ENCODE data around the gene RNF183.
A peak's percentile ranks its signal among the peaks of the same experiment; 100 is the strongest.

Gene RNF183

GRCh38 chr9:113349066-113349444 is 45.9 kb upstream of the RNF183 start:
- DNase-seq (ENCODE audit: low read depth) = no peak
- H3K4me3 ChIP-seq (ENCODE audit: low read depth, low read length) = no peak overlapping the region
- TF ChIP-seq, protein P1, sequence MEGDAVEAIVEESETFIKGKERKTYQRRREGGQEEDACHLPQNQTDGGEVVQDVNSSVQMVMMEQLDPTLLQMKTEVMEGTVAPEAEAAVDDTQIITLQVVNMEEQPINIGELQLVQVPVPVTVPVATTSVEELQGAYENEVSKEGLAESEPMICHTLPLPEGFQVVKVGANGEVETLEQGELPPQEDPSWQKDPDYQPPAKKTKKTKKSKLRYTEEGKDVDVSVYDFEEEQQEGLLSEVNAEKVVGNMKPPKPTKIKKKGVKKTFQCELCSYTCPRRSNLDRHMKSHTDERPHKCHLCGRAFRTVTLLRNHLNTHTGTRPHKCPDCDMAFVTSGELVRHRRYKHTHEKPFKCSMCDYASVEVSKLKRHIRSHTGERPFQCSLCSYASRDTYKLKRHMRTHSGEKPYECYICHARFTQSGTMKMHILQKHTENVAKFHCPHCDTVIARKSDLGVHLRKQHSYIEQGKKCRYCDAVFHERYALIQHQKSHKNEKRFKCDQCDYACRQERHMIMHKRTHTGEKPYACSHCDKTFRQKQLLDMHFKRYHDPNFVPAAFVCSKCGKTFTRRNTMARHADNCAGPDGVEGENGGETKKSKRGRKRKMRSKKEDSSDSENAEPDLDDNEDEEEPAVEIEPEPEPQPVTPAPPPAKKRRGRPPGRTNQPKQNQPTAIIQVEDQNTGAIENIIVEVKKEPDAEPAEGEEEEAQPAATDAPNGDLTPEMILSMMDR (conservative IDR thresholded peaks at IDR 0.05; ENCODE audit: low read depth, low read length) = no peak

GRCh38 chr9:113348437-113348836 is 45.3 kb upstream of the RNF183 start:
- H3K4me3 ChIP-seq (ENCODE audit: low read depth, low read length) = no peak overlapping the region
- TF ChIP-seq, protein P1 (conservative IDR thresholded peaks at IDR 0.05; ENCODE audit: low read depth, low read length) = no peak
- no peak for DNase-seq (ENCODE audit: low read depth)

- no peak for DNase-seq (ENCODE audit: low read depth)
- H3K4me3 ChIP-seq (ENCODE audit: low read depth, low read length) = no peak overlapping the region
- TF ChIP-seq, protein P1 (conservative IDR thresholded peaks at IDR 0.05; ENCODE audit: low read depth, low read length) = no peak
Measured at GRCh38 chr9:113345671-113346070, 42.5 kb upstream of the RNF183 start.

GRCh38 chr9:113345190-113345589 is 42.0 kb upstream of the RNF183 start:
- no peak for DNase-seq (ENCODE audit: low read depth)

DNA sequence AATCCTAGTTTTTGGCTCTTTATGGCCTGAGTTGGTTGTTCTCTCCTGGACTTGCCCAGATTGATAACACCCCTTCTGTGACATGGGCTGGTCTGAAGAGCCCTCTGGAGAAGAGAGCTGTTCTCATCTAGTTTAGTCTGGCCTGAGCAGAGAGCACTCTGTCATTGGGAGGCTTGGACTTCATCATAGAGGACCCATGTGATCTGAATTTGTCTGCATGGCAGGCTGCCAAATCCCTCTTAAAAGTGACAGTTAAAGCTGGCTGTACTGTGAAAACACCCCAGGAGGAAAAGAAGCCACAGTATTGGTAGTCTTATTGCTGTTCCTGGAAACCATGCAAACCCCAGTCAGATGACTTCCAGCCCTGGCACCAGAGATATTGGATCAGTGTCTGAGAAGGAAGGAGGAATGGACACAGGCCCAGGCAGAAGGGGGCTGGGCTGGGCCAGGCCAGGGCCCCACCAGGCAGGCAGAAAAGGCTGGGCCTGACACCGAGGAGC is 40.6 kb upstream of the RNF183 start:
- no peak overlapping the region for H3K4me3 ChIP-seq (ENCODE audit: low read depth, low read length)
- TF ChIP-seq, protein P1 (conservative IDR thresholded peaks at IDR 0.05; ENCODE audit: low read depth, low read length) = no peak
- peak; percentile 67 for DNase-seq (ENCODE audit: low read depth)

More at GRCh38 chr9:113345190-113345589, 42.0 kb upstream of the RNF183 start:
- TF ChIP-seq, protein P1 (conservative IDR thresholded peaks at IDR 0.05; ENCODE audit: low read depth, low read length) = no peak
- H3K4me3 ChIP-seq (ENCODE audit: low read depth, low read length) = no peak overlapping the region

- no peak for DNase-seq (ENCODE audit: low read depth)
- no peak overlapping the region for H3K4me3 ChIP-seq (ENCODE audit: low read depth, low read length)
- TF ChIP-seq, protein P1 (conservative IDR thresholded peaks at IDR 0.05; ENCODE audit: low read depth, low read length) = no peak
Measured at GRCh38 chr9:113341712-113342410, 38.7 kb upstream of the RNF183 start.

All from choroid plexus epithelial cell (primary cell).